ENCODE measurements around the gene SORCS3.

Gene SORCS3

DNA sequence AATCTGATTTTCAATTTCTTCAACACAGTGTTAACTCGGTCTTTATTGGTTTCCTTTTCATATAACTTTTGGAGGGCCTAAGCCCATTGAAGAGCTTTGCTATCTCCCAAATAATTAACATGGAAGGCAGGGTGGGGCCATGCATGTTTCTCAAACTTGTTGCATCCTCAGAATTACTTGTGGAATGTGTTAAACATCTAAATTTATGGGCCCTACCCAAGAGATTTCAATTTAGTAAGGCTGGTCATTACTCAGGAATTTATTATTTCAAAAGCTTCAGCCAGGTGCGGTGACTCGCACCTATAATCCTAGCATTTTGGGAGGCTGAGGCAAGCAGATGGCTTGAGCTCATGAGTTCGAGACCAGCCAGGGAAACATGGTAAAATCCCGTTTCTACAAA, 208.9 kb downstream of the SORCS3 start:
- TF ChIP-seq, protein P1, sequence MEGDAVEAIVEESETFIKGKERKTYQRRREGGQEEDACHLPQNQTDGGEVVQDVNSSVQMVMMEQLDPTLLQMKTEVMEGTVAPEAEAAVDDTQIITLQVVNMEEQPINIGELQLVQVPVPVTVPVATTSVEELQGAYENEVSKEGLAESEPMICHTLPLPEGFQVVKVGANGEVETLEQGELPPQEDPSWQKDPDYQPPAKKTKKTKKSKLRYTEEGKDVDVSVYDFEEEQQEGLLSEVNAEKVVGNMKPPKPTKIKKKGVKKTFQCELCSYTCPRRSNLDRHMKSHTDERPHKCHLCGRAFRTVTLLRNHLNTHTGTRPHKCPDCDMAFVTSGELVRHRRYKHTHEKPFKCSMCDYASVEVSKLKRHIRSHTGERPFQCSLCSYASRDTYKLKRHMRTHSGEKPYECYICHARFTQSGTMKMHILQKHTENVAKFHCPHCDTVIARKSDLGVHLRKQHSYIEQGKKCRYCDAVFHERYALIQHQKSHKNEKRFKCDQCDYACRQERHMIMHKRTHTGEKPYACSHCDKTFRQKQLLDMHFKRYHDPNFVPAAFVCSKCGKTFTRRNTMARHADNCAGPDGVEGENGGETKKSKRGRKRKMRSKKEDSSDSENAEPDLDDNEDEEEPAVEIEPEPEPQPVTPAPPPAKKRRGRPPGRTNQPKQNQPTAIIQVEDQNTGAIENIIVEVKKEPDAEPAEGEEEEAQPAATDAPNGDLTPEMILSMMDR (IDR thresholded peaks at IDR 0.05; ENCODE audit: low read depth, low read length) = no peak
- no peak overlapping the region for H3K4me3 ChIP-seq (ENCODE audit: low read depth, low read length)
- no peak for DNase-seq (ENCODE audit: low read depth, low spot score)
- in situ Hi-C loops (cut with HindIII; ENCODE audit: low sequenced_read_pairs) = no loop called here

DNA sequence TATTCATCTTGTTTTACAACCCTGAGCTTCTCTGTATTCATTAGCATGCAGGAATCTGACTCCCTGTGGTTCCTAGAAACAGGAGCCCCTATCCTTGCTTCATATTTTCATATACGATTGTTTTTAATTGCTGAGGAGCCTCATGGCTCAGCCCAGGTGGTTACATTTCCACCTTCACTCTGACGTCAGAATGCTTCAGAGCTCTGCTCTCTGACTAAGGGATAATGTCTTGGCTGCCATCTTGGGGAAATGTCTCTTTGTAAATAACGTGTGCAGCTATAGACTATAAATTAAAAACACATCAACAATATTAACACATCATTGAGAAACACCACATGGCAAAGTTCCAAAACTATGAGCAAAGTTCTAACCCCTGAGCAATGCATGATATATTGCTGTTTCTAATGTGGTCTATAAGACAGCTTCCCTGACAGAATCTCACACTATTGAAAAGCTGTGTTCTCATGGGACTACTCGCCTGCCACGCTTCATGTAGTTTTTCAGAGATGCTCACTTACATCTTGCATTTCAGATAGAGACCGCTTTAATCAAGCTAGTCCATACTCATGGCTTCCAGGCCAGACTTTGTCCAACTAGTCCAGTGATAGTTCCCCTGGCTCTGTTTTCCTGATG, 227.0 kb downstream of the SORCS3 start:
- no peak for DNase-seq (ENCODE audit: low read depth, low spot score)
- TF ChIP-seq, protein P1 (IDR thresholded peaks at IDR 0.05; ENCODE audit: low read depth, low read length) = no peak
- in situ Hi-C loops (cut with HindIII; ENCODE audit: low sequenced_read_pairs) = no loop called here
- H3K4me3 ChIP-seq (ENCODE audit: low read depth, low read length) = no peak overlapping the region

DNA sequence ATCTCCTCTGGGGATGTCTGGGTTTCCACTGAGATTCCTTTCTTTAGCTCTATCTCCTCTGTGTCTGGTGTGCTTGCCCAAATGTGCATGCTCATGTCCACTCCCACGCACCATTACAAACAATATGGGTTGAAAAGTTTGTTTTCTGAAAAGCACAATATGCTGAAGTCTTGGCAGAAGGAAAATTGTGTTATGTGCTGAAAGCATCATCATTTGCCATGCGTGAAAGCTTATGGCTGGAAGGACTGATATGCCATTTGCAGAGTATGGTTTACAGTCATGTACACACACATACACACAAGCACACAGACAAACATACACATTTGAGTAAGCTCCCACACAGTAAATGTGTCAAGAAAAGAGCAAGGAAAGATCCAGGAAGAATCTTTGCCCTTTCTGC, 231.6 kb downstream of the SORCS3 start:
- TF ChIP-seq, protein P1 (IDR thresholded peaks at IDR 0.05; ENCODE audit: low read depth, low read length) = no peak
- no peak overlapping the region for H3K4me3 ChIP-seq (ENCODE audit: low read depth, low read length)
- no peak for DNase-seq (ENCODE audit: low read depth, low spot score)
- in situ Hi-C loops (cut with HindIII; ENCODE audit: low sequenced_read_pairs) = no loop called here

DNA sequence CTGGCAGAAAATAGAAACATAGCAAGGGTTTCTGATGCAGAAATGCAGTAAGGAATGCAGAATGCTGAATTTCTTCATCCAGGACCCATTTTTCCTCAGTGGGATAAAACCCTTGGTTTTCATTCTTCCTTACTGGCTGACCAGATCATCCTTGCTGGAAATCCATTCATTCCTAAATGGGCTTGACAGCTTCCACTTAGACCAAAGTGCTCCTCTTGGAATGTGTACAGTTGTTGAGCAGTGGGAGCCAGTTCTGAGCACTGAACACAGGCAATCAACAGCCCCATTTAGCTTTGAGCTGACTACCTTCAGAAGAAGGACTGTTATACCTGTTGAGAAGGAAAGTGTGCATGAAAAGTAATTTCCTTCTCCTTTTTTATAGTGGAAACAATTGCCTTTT, 232.1 kb downstream of the SORCS3 start:
- H3K4me3 ChIP-seq (ENCODE audit: low read depth, low read length) = no peak overlapping the region
- DNase-seq (ENCODE audit: low read depth, low spot score) = no peak
- TF ChIP-seq, protein P1 (IDR thresholded peaks at IDR 0.05; ENCODE audit: low read depth, low read length) = no peak
- in situ Hi-C loops (cut with HindIII; ENCODE audit: low sequenced_read_pairs) = no loop called here

DNA sequence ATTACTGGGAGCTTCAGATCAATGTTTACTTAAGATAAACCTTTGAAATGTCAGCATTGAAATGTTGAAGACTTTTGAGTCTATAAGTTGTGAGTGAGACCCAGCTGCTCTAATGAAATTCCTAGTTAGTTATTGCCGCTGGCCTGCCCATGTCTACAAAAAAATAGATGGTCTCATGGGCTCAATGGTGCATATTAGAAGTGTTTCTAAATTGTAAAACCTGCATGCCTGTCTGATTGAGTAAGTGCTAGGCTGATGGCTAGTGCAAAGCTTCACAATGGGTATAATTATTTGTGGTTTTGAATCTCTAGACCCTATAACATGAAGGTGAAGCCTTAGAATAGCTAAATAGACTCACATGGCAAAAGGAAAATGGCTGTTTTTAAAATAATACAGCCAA, 234.5 kb downstream of the SORCS3 start:
- no peak overlapping the region for H3K4me3 ChIP-seq (ENCODE audit: low read depth, low read length)
- in situ Hi-C loops (cut with HindIII; ENCODE audit: low sequenced_read_pairs) = no loop called here

DNA sequence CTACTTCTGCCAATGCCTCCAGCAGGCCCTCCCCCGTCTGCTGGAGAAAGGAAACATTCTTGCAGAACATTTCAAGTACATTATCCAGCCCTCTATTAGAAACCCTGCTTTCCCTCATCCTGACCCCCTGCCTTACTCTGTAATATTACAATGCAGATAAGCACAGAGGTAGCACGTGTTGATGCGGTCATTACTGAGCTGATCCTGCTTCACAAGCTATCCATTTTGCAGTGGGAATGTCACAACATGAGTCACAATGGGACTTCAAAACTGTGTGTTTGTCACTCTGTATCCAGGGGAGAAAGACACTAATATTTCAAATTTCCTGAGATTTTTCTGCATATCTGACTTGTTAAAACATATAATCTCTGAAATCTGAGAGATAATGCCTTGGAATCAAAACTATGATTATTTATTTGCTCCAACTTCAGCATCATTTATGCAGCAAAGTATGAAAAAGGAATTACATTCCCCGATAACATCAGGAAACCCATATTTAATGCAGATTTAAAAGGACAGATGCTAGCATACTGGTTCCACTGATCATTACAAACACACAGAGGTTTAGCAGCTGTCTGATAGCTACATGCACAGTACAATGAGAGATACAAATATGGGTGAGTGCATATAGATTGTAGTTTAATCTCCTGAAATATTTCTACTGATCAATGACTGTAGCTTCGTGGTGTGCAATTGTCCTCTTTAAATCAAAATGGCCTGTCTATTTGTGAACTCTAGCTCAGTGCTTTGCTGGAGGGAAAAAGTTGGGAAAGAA, 239.7 kb downstream of the SORCS3 start:
- H3K4me3 ChIP-seq (ENCODE audit: low read depth, low read length) = no peak overlapping the region
- DNase-seq (ENCODE audit: low read depth, low spot score) = no peak
- in situ Hi-C loops (cut with HindIII; ENCODE audit: low sequenced_read_pairs) = no loop called here
- TF ChIP-seq, protein P1 (IDR thresholded peaks at IDR 0.05; ENCODE audit: low read depth, low read length) = no peak

More for the DNA sequence above, 234.5 kb downstream of the SORCS3 start:
- TF ChIP-seq, protein P1 (IDR thresholded peaks at IDR 0.05; ENCODE audit: low read depth, low read length) = no peak
- no peak for DNase-seq (ENCODE audit: low read depth, low spot score)

Measured in astrocyte of the spinal cord (primary cell).